ENCODE measurements around the gene GOLM1. TPM values are rescaled to one million over a fixed set of nuclear protein-coding genes. Genes with fewer than 3 reads are reported as not detected.

GOLM1 gene
- total and polyA plus RNA-seq, 2 of the 8 experiments (the other 6 are each of a cell fraction or from before 2014, with no cell fraction given) = 45.9 to 88.9 TPM

- TF ChIP-seq CHD7 (IDR thresholded peaks at IDR 0.05; ENCODE audit: insufficient replicate concordance, low read length) = no peak
- TF ChIP-seq PHF8 (conservative IDR thresholded peaks at IDR 0.05; ENCODE audit: low read depth, low read length) = no peak
- no peak for TF ChIP-seq SIX5 (IDR thresholded peaks at IDR 0.05; ENCODE audit: low read depth, low read length)
- no peak for TF ChIP-seq ZNF274 (IDR thresholded peaks at IDR 0.05; ENCODE audit: borderline replicate concordance, extremely low read depth, low read length)
- TF ChIP-seq JUND (IDR thresholded peaks at IDR 0.05; ENCODE audit: low read length) = no peak
- TF ChIP-seq KDM5A (IDR thresholded peaks at IDR 0.05; ENCODE audit: low read length) = no peak
These were observed 63.4 kb downstream of the GOLM1 start (continued) for GRCh38 chr9:86035827-86036440.
